NCI-H774 (cell line): ENCODE measurements around the gene SNAPIN.
"Not testable (repeated sequence)": the region's sequence is repeated elsewhere in the genome, so short reads cannot be mapped to it uniquely, and the experiment has no call there.

Source experiments
- DNase-seq: peaks from one replicate; lab custom pipeline; 2025; lab: John Stamatoyannopoulos, UW

SNAPIN gene

DNA sequence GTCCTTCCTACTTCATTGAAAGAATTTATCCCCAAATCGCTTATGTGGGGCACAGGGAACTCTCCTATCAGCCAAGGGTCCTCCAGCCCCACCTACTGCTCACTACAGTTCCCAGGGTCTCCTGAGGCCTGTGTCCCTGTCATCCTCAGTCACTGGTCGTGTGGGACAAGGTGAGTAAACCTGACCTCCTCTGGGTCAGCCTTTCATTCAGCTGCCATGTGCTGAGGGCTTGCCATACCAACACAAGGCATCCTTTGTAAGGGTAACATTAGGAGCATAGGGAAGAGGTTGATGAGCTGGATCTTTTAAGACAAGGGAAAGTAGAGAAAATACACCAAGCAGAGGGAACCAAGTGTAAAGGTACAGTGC is 11.2 kb upstream of the SNAPIN start:
- no peak for DNase-seq

DNA sequence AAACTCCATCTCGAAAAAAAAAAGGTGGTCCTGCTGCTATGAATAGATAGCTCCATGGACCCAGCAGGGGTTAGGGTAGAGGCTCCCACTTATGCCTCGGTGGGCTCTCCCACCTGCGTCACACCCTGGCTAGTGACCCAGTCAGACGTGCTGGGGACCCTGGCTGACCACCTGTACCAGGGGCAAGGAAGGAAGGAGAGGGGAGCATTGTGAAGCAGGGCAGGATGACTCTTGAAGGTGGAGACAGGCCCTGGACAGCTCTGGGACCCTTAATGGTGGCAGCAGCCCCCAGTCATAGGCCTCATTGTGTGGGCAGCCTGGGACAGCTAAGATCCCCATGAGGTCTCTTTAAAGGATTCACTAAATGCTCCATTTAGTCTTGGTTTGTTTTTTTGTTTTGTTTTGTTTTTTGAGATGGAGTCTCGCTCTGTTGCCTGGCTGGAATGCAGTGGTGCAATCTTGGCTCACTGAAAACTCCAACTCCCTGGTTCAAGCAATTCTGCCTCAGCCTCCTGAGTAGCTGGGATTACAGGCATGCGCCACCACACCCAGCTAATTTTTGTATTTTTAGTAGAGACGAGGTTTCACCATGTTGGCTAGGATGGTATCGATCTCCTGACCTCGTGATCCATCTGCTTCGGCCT is 10.4 kb upstream of the SNAPIN start:
- no peak for DNase-seq

- no peak for DNase-seq
These were observed 9.2 kb upstream of the SNAPIN start for GRCh38 chr1:153649137-153649862.

- peak; percentile 83 for DNase-seq
These were observed 8.7 kb upstream of the SNAPIN start for GRCh38 chr1:153649863-153650235.

DNA sequence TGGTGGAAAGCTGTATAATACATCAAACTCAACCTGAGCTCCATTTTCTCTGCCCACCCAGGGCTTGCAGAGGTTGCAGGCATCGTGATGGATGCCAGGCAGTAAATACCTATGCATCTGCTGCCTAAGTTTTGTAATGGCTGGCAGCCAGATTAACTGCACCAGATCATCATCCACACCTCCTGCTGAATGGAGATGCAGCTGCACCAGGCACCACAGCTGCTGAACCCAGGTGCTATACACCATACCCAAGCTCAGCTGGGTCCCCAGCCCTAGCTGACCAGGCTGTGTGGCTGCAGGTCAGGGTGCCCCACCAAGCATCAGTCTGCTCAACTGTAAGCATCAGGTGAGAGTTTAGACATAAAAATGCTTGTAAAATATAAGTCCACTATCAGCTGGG is 6.7 kb upstream of the SNAPIN start:
- DNase-seq = no peak

- DNase-seq = no peak
These were observed 5.5 kb upstream of the SNAPIN start for GRCh38 chr1:153652805-153653500.

- DNase-seq = peak; percentile 29
These were observed 3.2 kb upstream of the SNAPIN start for GRCh38 chr1:153655333-153655732.

DNA sequence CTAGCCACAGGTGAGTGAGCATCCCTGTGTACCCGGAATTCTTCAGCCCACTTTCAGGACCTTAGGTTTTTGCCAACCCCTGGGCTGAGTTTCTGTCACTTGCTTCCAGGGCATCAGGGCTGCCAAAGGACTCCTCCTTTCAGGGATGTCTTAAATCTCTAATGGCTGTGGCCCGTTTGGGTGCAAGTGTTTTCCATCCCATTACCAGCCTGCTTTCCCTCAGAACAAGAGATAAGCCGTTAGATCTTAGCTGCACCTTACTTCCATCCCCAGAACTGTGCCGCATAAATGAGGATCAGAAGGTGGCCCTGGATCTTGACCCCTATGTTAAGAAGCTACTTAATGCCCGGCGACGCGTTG is 652 bp downstream of the SNAPIN start:
- DNase-seq = no peak

DNA sequence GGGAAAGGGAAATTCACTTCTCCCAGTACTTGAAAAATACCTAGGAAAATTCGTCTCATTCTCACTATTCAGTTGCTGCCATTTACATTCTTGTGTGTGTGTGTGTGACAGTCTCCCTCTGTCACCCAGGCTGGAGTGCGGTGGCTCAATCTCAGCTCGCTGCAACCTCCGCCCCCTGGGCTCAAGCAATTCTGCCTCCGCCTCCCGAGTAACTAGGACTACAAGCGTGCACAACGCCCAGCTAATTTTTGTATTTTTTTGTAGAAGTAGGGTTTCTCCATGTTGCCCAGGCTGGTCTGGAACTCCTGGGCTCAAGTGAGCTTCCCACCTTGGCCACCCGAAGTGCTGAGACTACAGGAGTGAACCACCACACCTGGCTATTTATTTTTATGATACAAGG is 1.2 kb downstream of the SNAPIN start:
- DNase-seq = no peak

- DNase-seq = no peak
These were observed 2.7 kb downstream of the SNAPIN start for GRCh38 chr1:153661111-153661708.

GRCh38 chr1:153662269-153662668 is 3.8 kb downstream of the SNAPIN start:
- DNase-seq = no peak

- no peak for DNase-seq
These were observed 4.7 kb downstream of the SNAPIN start for GRCh38 chr1:153663211-153663610.

DNA sequence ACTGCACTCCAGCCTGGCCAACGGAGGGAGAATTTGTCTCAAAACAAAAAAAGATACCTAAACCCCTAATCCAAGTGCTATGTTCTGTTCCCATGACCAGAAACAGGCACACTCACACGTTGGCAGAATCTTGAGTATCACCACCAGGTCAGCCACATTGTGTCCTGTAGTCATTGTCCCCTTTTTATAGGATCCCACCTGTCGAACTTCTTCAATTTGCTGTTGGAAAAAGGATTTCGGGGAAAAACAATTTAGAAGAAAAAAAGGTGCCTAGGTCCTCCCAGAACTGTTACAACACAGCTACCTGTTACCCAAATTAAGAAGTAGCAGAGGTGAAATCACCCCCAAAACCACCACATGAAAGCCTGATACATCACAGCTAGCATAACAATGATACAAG is 8.9 kb downstream of the SNAPIN start:
- DNase-seq = no peak

- DNase-seq = not testable (repeated sequence)
These were observed 10.2 kb downstream of the SNAPIN start for GRCh38 chr1:153668672-153669071.

- DNase-seq = no peak
These were observed 11.1 kb downstream of the SNAPIN start for GRCh38 chr1:153669606-153670005.

- DNase-seq = no peak
These were observed 11.9 kb downstream of the SNAPIN start for GRCh38 chr1:153670257-153670858.

- DNase-seq = peak; percentile 99
These were observed 12.5 kb downstream of the SNAPIN start, which contains the start of gene ILF2 for GRCh38 chr1:153670859-153671627. ILF2 (minus strand) TSS chr1:153670993; CDS start chr1:153670922, 71 bp downstream.

- peak; percentile 49 for DNase-seq
These were observed 13.3 kb downstream of the SNAPIN start for GRCh38 chr1:153671628-153672353.

- no peak for DNase-seq
These were observed 15.0 kb downstream of the SNAPIN start for GRCh38 chr1:153673511-153673910.

- DNase-seq = peak; percentile 15
These were observed 19.4 kb downstream of the SNAPIN start for GRCh38 chr1:153677718-153678518.
